DND-41 (cell line): ENCODE results near the gene SEC24D.

Experiments
- CTCF ChIP-seq: IDR thresholded peaks from 2 replicates; pipeline ENCODE4 v1.5.1; 2012; ENCODE audit warnings: borderline replicate concordance, low read length, moderate library complexity, mild to moderate bottlenecking; ENCODE audit not compliant: poor library complexity, severe bottlenecking; ENCODE audit errors: extremely low read depth
- EZH2 ChIP-seq: IDR thresholded peaks from 3 replicates; pipeline ENCODE4 v1.6.1; 2012; ENCODE audit warnings: borderline replicate concordance, low read depth, mild to moderate bottlenecking, moderate library complexity, low read length, inconsistent platforms; ENCODE audit not compliant: severe bottlenecking

GRCh38 chr4:118783887-118784286, 52.0 kb downstream of the SEC24D start:
- no peak for TF ChIP-seq EZH2
- no peak for TF ChIP-seq CTCF
